Measurements from ENCODE around the gene CDC25A. TPM values are rescaled to one million over a fixed set of nuclear protein-coding genes. Genes with fewer than 3 reads are reported as not detected.
A peak's percentile ranks its signal among the peaks of the same experiment; 100 is the strongest.

Gene CDC25A
- total RNA-seq, 1 donor from 2014 or later: 0.83 TPM

- Histone ChIP-seq H3K27ac (peak overlapping the region; percentile 78), H3K27me3 (ENCODE audit: low read depth) (no peaks in the 10 kb centered on the region), H3K4me1 (peaks cover 21% of the 10 kb centered on the region), H3K9me3 (no peaks in the 10 kb centered on the region), H3K36me3 (no peaks in the 10 kb centered on the region), H3K4me3 (no peak overlapping the region)
- no peak for TF ChIP-seq CTCF (IDR thresholded peaks at IDR 0.05)
- ATAC-seq: peak; percentile 92 to 93
- DNase-seq: peak; percentile 67
- intact Hi-C loops (cut with DNase I): no loop called here
Observed at GRCh38 chr3:48130321-48130904, 57.8 kb downstream of the CDC25A start.

- Histone ChIP-seq H3K27me3 (ENCODE audit: low read depth) (no peaks in the 10 kb centered on the region), H3K4me1 (peaks cover 21% of the 10 kb centered on the region), H3K36me3 (no peaks in the 10 kb centered on the region), H3K9me3 (no peaks in the 10 kb centered on the region), H3K27ac (peak overlapping the region; percentile 78), H3K4me3 (no peak overlapping the region)
- TF ChIP-seq CTCF (IDR thresholded peaks at IDR 0.05): no peak
- intact Hi-C loops (cut with DNase I): no loop called here
- ATAC-seq: no peak
- no peak for DNase-seq
Observed at GRCh38 chr3:48129921-48130320, 58.3 kb downstream of the CDC25A start.

GRCh38 chr3:48128774-48129173 lies 59.4 kb downstream of the CDC25A start:
- no peaks in the 10 kb centered on the region for H3K27me3 ChIP-seq (ENCODE audit: low read depth)
- no peak for TF ChIP-seq CTCF (IDR thresholded peaks at IDR 0.05)
- H3K27ac ChIP-seq: no peak overlapping the region
- H3K4me1 ChIP-seq: peaks cover 21% of the 10 kb centered on the region
- H3K4me3 ChIP-seq: no peak overlapping the region
- no peaks in the 10 kb centered on the region for H3K9me3 ChIP-seq
- intact Hi-C loops (cut with DNase I): no loop called here
- ATAC-seq (no peak), DNase-seq (no peak)
- no peaks in the 10 kb centered on the region for H3K36me3 ChIP-seq

GRCh38 chr3:48125886-48126622 lies 62.2 kb downstream of the CDC25A start:
- peaks cover 15% of the 10 kb centered on the region for H3K4me1 ChIP-seq
- intact Hi-C loops (cut with DNase I): no loop called here
- no peaks in the 10 kb centered on the region for H3K36me3 ChIP-seq
- DNase-seq (no peak), ATAC-seq (no peak)
- no peak for TF ChIP-seq CTCF (IDR thresholded peaks at IDR 0.05)
- no peak overlapping the region for H3K27ac ChIP-seq
- no peaks in the 10 kb centered on the region for H3K9me3 ChIP-seq
- no peak overlapping the region for H3K4me3 ChIP-seq
- no peaks in the 10 kb centered on the region for H3K27me3 ChIP-seq (ENCODE audit: low read depth)

GRCh38 chr3:48125013-48125705 lies 63.1 kb downstream of the CDC25A start:
- Histone ChIP-seq H3K9me3 (no peaks in the 10 kb centered on the region), H3K27me3 (ENCODE audit: low read depth) (no peaks in the 10 kb centered on the region), H3K27ac (no peak overlapping the region), H3K4me3 (no peak overlapping the region), H3K36me3 (no peaks in the 10 kb centered on the region), H3K4me1 (peaks cover 6% of the 10 kb centered on the region)
- no peak for DNase-seq
- TF ChIP-seq CTCF (IDR thresholded peaks at IDR 0.05): no peak
- peak; percentile 32 to 45 for ATAC-seq
- intact Hi-C loops (cut with DNase I): no loop called here

Data from lower lobe of right lung (tissue), 2 donors.